Stimulated activated CD8-positive, alpha-beta memory T cell treated with anti-CD3 and anti-CD28 coated beads, Interleukin-4, amount 100 ng/mL, for 48 hours (primary cell): Measurements from ENCODE around the gene PTPRU.
"Not testable (repeated sequence)": the region's sequence is repeated elsewhere in the genome, so short reads cannot be mapped to it uniquely, and the experiment has no call there.

Source experiments
- DNase-seq: peaks from one replicate; pipeline ENCODE4 v3.0.0-alpha.2; 2020

The PTPRU gene

GRCh38 chr1:29222686-29223085 lies 13.6 kb upstream of the PTPRU start:
- no peak for DNase-seq

- DNase-seq = no peak
Measured at GRCh38 chr1:29223521-29223920, 12.8 kb upstream of the PTPRU start.

- DNase-seq = no peak
Measured at GRCh38 chr1:29224356-29224837, 11.9 kb upstream of the PTPRU start.

- DNase-seq = no peak
Measured at GRCh38 chr1:29225361-29225760, 11.0 kb upstream of the PTPRU start.

GRCh38 chr1:29227511-29227910 lies 8.8 kb upstream of the PTPRU start:
- DNase-seq = no peak

GRCh38 chr1:29230204-29230552 lies 6.1 kb upstream of the PTPRU start:
- DNase-seq = no peak

GRCh38 chr1:29230553-29231378 lies 5.6 kb upstream of the PTPRU start, which contains the start of gene MECR:
Gene MECR, minus strand, starts transcription at chr1:29230934. Its CDS starts 28 bp downstream, at chr1:29230906.
- peak; percentile 99 for DNase-seq

GRCh38 chr1:29232387-29232786 lies 3.9 kb upstream of the PTPRU start:
- no peak for DNase-seq

- DNase-seq = no peak
Measured at GRCh38 chr1:29233693-29234092, 2.6 kb upstream of the PTPRU start.

GRCh38 chr1:29234471-29234870 lies 1.9 kb upstream of the PTPRU start:
- no peak for DNase-seq

- DNase-seq = not testable (repeated sequence)
Measured at GRCh38 chr1:29234881-29235280, 1.4 kb upstream of the PTPRU start.

- no peak for DNase-seq
Measured at GRCh38 chr1:29236712-29237128, 398 bp downstream of the PTPRU start.

- peak; percentile 28 for DNase-seq
Measured at GRCh38 chr1:29237129-29237821, 953 bp downstream of the PTPRU start.

- peak; percentile 29 for DNase-seq
Measured at GRCh38 chr1:29237852-29238619, 1.7 kb downstream of the PTPRU start.

- DNase-seq = no peak
Measured at GRCh38 chr1:29238620-29239002, 2.3 kb downstream of the PTPRU start.

GRCh38 chr1:29239142-29239541 lies 2.8 kb downstream of the PTPRU start:
- no peak for DNase-seq

- DNase-seq = no peak
Measured at GRCh38 chr1:29240400-29240837, 4.1 kb downstream of the PTPRU start.

GRCh38 chr1:29240986-29241385 lies 4.7 kb downstream of the PTPRU start:
- DNase-seq = no peak

- DNase-seq = no peak
Measured at GRCh38 chr1:29243023-29243870, 6.9 kb downstream of the PTPRU start.

GRCh38 chr1:29243871-29244200 lies 7.5 kb downstream of the PTPRU start:
- DNase-seq = no peak

- DNase-seq = no peak
Measured at GRCh38 chr1:29245261-29245660, 8.9 kb downstream of the PTPRU start.

GRCh38 chr1:29245876-29246275 lies 9.6 kb downstream of the PTPRU start:
- DNase-seq = no peak

- no peak for DNase-seq
Measured at GRCh38 chr1:29247044-29247443, 10.7 kb downstream of the PTPRU start.
